Activated T-cell treated with anti-CD3 and anti-CD28 coated beads for 1 hour (primary cell): Measurements from ENCODE around the gene CLBA1.

Experiments
- DNase-seq: peaks from one replicate; pipeline ENCODE4 v3.0.0-alpha.2; 2020; ENCODE audit warnings: low read depth

The CLBA1 gene

DNA sequence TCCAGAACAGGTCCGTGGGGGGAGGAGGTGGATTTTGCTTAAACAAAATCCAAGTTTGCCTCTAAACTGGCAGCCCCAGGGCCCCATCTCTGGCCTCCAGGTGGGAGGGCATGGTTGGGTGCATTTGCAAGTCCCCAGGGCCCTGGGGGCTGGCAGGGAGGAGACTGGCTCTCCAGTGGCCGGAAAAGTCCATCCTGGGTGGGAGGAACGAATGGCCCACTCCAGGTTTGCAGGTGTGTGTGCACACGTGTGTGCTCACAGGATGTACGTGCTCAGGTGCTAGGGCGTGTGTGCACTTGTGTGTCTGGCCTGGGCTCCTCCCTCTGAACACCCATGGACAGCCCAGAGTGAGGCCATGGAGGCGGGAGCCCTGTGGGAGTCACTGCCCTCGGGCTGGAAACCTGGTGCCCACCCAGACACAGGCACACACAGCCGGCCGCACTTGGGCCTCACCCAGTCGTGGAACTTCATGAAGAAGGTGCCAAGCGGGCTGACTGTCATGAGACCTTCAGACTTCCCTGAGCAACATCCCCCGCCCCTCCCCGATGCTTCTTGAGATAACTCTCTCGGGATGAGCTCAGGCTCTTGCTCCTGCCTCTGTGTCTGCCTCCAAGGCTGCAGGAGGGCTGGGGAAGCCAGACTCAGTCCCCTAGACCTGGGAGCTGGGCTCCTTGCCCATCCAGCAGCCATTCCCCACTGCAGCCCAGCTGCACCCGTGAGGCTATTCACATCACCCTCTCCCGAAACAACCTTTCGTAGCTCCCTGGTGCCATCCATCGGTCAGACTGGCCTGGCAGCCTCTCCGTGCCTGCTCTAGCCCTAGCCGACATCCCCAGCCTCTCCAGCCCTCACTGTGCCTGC is 16.8 kb upstream of the CLBA1 start:
- DNase-seq, result no peak

DNA sequence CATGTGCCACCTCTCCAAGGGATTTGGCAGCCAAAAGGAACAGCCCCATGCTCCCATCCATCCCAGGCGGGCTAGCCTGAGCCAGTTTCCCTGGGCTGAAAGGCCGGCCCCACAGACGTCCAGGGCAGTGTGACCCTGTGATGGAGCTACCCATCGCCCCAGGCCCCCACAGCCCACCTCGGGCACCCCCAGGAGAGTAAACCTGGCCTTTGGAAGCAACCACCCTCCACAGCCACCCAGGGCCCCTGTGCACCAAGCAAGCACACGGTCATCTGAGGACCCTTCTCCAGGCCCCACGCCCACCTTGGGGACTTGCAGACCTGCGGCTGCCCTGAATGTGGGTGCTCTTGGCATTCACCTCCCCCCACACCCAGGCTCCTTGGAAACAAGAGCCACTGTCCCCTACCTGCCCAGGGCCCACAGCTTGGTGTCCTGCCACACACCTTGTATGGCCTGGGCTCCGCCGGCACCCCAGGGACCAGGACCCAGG is 15.8 kb upstream of the CLBA1 start:
- DNase-seq, result no peak

DNA sequence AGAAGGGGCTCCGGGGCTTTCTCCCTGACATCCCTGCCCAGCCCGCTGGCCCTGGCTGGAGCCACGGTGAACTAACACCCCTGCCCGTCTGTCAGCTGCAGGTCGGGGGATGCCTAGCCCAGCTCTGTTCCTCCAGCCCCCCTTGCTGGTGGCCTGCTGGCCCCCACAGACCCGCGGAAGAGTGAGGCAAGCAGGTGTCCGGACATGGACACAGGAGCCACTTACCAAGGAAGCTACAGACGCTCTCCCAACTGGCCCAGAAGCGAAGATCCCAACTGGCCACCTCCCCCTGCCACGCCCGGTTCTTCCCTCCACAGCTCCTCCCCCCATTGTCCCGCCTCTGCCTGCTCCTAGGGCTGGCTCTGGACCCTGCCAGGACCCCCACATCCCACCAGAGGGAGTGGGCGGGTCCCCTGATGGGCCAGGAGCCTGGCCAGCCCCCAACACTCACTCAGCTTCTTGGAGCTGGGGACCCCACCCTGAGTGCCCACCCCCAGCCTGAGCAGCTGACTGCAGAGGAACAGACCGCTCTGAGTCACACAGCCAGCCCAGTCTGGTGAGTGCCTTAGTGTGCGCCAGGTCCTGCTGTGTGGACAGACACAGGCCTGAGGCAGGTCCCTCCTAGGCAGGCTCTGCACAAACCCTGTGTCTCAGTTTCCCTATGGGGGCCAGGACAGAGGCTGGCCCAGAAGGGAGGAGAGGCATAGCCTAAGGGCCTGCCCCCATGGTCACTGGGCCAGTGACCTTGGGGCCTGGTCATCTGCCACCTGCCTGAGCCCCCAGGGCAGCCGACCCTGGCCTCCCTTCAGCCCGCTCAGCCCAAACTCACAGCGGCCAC is 15.1 kb upstream of the CLBA1 start:
- DNase-seq, result no peak

DNA sequence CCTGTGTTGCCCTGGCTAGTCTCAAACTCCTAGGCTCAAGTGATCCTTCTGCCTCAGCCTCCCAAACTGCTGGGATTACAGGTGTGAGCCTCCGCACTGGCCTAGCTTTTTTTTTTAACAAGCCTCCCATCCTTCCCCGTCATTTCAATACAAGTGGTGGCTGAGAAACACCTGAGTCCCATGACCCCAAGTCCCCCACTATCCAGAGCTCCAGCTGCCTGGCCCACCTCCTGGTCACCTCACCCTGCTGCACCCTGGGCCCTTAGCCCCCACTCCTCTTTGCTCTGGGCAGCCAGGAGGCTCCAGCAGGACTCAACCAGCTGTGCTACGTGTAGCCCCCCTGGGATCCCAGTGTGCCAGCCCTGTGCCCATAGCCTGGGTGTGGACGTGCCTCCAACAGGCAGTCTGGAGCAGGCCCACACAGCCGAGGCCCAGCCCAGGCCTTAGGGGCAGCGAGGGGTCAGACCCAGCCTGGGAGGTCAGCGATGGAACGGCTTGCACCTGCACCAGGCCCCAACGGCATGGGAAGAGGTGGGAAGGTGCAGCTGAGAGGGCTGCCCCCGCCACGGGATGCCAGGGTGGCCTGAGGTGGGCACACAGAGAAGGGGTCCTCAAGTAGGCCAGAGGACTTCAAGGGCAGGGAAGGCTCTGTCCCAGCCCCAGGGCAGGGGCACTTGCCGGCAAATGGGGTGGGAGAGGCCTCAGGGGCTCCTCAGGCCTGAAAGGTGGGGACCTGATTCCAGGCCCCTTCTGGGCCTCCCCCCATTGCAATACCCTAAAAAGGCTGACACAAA is 13.9 kb upstream of the CLBA1 start:
- no peak for DNase-seq

DNA sequence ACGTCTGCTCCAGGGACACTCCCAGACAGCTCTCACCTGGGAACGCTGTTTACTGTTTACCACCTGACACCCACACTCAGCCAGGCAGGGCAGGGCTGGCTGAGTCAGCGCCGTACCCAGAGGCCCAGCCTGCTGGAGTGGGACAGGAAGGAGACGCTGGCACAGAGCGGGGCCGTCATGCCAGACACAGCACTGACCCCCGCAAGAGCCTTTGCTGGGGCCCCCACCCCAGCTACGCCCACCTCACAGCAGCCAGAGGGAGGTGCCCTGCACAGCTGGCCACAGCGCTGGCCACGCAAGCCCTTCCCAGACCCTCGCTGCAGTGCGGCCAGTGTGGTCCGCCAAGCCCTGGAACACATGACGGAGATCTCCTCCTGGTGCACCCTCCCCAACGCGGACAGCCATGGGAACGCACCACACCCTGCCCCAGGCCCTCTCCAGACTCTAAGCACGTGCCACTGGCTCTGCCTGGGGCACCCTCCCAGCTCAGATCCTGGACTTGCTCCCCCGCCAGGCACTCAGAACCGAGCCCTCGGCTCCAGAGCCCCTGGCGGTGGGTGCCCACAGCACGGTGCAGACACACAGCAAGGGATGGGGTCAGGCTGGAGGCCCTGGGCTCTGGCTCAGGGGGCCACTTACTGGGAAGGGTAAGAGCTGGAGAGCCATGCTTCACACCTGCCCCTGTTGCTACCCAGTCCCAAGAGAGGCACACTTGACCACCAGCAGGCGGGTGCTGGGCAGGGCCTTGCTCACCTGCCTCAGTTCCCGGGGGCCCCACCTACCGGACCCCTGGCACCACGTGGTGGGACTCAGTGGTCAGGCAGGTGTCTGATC is 13.1 kb upstream of the CLBA1 start:
- DNase-seq, result no peak

DNA sequence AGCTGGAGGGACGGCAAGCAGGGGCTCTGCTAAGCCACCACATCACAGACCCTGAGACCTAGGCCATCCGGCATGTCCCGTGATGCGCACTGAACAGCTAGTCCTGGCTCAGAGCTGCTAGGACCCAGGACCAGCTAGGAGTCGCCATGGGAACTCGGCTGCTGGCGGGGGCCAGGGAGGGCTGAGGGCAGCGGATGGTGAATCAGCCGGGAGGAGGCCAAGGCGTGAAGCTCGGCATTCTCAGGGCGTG is 12.5 kb upstream of the CLBA1 start:
- DNase-seq, result no peak

DNA sequence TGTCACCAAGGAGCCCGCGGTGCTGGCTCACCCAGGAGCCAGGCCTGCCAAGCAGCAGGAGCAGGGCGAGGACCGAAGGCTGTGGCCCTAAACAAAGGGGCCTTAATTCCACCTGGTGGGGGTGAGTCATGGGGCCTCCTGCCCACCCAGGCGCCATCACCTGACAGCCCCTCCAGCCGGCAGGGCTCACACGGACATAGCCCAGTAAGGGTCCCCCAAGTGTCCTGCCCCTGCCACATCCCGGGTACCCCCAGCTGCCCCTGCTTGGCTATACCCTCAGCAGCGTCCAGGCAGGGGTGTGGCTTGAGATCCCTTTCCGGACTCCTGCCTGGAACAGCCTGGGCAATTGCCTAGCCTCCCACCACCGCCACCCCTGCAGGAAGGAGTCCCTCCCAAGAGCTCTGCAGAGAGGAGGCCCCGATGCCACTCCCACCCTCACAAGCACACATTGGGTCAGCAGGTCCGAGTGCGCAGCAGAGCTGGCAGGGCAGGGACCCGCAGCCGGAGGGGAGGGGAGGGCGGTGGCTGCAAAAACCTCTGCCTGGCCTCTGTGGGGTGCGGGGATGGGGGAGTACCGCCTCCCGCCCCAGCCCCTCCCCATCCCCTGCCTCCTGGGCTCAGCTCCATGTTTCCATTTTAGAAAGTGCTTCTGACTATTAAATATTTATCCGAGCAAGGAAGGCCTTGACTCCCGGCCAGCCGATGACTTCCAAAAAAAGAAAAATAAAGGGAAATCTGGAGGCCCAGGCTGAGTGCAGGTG is 12.0 kb upstream of the CLBA1 start:
- no peak for DNase-seq

DNA sequence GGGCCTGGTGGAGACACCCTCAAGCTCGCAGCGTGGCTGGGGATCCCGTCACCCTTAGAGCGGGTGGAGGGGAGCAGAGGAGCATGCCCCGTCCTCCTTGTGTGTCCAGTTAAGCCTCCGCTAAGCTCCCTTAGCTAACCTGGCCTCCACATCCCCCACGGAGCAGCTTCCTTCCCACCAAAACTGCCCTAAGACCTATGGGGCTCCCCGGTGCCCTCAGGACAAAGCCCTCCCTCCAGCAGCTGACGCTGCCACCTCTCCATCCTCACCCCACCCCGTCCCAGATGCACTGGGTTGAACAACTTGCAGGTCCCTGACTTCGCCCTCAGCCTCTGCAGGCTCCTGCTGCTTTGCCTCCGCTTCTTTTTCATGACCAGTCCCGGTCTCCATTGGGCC is 11.4 kb upstream of the CLBA1 start:
- no peak for DNase-seq

DNA sequence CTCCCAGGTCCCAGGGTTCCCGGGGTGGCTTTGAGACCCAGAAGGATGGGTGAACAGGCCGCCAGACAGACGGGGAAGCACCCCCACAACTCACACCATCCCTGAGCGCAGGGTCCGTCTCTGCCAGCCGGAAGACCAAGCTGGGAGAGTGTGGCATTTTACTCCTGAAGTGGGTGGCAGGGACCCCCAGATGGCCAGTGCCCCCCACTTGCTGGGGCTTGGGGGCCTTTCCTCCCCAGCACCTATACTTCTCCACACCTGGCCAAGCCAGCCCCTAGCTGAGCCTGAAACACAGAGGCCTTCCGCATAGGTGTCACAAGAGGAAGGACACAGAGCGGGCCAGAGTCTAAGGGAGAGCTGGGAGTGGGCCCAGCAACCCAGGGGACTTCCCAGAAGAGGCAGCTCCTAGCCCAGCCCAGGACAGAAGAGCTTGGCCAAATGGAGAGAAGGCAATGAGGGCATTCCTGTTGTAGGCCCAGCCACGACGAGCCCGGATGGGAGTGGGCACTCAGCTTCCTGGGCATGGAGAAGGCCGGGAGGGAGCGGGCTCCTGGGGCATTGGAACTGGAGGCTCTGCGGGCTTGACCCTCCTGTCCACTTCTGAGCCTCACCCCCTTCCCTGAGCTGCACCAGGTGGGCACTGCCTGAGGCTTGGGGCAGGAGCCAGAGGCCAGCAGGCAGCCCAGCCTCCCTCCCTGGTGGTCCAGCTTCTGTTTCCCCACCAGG is 10.8 kb upstream of the CLBA1 start:
- no peak for DNase-seq

DNA sequence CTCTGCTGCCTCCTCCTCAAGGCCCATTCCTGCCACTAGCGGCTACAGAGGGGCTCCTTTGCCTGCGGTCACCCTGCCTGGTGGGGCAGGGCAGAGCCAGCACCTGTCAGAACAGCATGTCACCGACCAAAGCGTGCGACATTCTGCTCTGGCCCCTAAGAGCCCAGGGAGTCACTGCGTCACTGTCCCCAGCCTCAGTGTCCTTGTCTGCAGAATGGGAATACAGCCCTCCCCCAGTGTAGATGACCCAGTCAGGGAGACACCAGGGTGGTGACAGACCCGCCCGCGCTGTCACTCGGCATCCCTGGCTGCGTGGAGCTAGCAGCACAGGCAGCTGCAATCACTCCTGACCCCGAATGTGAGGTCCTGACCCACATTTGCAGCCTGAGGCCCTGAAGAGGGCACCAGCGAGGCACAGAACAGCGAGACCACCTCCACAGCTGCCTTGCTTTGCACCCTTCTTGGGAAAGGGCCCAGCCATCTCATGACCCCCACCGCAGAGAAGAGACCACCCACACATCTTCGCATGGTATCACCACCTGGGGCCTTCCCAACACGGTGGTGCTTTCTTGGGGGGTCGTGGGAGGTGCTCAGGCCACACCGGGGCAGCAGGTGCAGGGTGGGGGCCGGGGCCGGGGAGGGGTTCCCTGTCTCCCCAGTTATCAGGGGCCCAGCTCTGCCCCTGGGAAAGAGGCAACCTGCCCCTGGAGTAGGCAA is 9.9 kb upstream of the CLBA1 start:
- DNase-seq, result no peak

DNA sequence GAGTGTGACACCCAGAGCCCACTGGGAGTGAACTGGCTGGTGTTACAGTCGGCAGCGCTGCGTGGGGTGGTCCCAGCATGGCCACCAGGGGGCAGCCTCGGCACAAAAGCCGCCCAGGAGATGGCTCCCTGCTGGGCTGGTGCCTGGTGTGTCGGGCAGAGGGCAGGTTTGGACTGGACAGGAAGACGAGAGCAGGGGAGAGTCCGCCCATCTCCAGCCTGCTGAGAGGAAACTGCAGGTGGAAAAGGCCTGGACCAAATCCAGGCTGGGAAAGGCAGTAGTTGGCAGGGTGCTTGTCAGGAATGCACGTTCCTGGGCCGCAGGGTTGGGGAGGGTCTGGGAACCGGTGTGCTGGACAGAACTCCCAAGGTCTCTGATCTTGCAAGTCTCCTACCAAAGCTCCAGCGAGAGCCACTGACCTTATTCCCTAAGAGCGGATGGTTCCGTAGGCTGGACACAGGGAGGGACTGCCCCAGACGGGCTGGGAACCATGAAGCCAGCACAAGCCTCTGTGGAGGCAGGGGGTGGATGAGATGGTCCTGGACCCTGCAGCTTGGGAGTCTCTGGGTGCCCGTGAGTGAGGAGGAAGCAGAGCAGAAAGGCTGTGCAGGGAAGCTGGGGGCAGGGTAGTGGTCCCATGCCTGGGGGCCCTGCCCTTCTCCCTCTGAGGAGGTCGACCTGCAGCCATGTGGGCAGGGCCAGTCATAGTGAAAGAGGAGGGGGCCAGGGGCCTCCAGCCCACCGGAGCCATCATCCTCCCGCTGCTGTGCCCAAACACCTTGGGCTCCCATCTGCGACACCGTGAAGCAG is 9.2 kb upstream of the CLBA1 start:
- DNase-seq, result peak; percentile 88

DNA sequence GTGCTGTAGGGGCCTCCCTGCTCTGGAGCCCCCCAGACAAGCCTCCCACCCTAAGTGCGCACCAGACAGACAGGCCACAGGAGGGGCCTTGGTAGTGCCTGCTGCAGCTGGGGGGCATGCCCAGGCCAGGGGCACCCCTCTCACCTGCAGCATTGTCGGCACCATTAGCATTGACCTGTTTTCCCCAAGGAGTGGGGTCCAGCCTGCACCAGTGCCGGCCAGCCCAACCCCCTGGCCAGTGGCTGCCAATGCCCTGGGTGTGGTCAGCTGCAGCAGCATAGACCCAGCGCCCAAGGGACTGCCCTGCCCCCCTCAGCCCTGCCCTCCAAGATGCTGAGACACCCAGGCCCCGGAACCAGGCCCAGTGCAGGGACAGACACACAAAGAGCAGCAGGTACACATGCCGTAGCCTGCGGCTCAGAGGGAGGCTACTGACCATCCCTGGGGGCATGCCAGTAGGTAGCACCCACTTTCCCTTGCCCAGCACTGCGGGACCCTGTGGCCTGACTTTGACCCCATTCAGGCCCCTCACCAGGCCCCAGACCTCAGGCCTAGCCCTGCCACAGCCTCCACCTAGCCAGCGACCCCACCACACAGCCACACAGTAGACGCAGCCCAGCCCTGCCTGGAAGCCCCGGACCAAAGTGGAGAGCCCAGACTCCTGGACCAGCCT is 8.4 kb upstream of the CLBA1 start:
- DNase-seq, result no peak

DNA sequence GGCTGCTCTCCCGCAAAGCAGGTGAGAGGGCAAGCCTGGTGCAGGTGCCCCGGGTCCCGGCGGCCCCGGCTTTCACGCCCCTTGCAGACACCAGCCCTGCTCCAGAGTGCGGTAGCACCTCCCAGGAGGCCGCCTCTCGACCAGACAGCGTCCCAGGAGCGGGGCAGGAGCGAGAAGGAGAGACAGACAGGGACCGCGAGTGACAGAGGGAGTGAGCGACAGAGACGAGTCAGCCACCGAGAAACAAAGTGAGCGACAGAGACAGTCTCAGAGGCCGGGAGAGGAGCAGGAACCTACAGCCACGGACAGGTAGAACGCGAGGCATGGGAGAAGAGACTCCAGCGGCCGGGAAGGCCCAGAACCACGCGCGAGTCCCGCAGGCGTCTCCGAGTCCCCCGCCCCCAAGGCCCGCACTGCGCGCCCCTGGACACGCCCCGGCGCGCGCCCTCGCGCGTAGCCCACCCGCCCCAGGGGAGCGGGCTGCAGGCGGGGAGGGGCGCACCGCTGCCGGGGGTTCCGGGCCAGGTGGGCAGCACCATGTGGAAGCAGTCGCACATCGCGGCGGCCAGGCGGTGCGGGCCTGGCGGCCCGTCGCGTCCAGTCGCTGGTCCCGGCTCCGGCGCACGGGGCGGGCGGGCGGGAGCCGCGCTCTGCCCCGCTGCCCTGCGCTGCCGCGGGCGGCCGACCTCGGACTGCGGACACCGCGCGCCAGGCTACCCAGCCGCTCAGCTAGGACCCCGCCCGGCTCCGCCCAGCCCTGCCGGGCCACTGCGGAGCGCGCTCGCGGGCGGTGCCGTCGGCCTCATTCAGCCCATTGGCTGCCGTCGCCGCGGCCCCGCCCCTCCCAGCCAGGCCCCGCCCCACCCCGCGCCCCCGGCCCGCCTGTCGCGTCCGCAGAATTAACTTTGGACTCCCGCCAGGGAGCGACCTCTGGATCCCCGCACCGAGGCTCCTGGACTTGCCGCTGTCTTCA is 7.6 kb upstream of the CLBA1 start, which contains the start of gene AHNAK2:
Gene AHNAK2 (minus strand): TSS at position 694 of the 973 bp plus-strand sequence. CDS start 137 bp downstream, at position 557.
- no peak for DNase-seq

DNA sequence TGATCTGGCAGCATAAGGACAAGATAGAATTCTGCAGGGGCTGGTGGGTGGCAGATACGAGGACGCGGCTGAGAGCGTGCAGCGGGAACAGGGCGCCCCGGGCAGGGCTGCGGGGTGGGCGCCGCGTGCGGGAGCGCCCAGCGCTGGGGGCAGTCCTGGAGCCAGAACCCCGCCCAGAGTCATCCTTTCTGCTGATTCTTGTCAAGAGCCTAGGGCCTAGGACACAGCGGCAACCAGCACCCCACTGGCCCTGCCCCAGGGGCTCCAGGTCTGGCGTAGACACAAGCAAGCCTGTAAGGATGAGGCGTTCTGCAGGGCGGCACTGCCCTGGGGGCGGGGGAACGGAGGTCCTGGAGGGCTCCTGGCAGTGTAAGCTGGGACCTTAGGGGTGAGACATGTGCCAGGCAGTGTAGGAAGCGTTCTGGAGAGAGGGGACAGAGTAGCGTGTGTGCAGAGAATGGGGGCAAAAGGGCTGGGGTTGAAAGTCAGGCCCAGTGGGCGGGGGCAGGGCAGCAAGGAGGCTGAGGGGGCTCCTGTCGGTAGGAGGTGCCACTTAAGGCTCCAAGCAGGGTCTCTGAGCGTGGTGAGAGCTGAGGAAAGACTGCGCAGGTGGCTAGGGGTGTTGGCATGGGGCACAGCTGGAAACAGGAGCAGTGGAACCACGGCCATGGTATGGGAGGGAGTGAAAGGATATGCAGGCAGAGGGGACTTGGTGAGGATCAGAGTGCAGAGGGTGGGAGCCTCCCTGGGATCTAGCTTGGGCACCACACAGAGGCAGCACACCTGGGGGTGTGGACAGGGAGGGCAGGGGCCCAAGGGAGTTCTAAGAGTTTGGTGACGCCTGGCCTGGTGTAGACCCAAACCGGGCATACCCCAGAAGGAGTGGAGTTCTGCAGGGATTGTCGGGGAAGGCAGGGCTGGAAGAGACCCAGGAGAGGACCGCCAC is 6.6 kb upstream of the CLBA1 start:
- DNase-seq, result no peak

DNA sequence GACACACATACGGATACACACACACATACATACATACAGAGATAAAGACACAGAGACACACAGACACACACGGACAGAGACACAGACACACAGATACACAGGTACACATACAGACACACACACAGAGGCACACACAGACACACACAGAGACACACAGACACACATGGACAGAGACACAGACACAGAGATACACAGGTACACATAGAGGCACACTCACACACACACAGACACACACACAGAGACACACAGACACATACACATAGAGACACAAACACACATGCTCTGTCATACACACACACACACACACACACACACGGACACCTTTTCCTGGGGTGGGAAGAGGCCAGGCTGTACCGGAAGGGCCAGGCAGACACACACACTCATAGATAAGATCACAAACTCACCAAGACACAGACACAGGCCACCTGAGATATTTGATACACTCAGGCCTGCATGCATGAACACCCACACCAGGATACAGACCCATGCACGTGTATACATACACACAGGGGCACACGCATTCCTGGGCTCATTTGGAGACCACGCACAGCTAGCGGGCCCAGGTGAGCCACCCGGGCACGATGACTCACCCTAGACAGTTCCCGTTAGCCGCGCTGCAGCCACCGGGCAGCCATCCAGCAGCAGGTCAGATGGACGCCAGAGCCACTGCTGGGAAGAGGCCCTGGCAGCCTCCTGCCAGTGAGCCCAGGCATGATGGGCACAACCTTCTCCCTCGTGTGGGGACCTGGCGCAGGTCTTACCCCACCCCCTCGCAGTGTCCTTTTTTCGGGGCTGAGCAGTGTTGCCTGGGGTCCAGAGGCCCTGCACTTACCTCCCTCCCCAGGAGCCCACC is 5.6 kb upstream of the CLBA1 start:
- DNase-seq, result no peak
